ENCODE results near the gene B4GALNT1. TPM values are rescaled to one million over a fixed set of nuclear protein-coding genes. Genes with fewer than 3 reads are reported as not detected.

Gene B4GALNT1
- total and polyA plus RNA-seq, 9 of the 15 experiments (the other 6 are each of a cell fraction or from before 2014, with no cell fraction given) = 1.0 to 32.2 (median 9.8) TPM

DNA sequence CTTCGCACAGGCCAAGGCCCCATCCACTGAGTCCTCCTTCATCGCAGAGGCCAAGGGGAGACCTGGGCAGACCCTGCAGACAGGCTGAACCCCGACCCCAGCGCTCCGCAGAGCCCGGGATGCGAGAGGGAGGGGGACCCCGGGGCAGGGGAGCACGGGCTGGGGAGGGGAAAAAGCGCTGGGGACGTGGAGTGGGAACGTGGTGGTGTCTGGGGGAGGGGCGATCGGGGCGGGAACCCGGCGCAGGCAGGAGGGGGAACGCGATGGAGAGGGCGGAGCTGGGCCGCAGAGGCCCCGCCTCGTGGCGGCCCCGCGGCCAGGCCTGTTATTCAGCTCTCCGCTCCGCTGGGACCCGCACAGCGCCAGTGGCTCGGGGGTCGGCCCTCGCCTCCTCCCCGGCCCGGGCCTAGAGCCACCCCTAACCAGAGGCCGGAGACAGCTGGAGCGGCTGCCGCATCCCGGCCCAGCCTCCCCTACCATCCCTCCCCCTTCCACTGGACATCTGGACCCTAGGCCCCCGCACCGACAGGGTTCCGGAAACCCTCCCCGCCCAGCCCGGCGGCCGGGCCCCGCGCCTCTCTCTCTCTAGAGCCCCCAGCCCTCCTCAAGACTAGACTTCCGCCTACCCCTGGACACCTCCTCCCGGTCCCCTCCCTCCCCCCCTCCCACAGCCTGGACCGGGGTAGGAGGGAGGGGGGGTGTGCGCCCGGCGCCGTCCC lies 21.7 kb downstream of the B4GALNT1 start, which contains the start of gene ARHGEF25 (continued):
- TF ChIP-seq, protein P1, sequence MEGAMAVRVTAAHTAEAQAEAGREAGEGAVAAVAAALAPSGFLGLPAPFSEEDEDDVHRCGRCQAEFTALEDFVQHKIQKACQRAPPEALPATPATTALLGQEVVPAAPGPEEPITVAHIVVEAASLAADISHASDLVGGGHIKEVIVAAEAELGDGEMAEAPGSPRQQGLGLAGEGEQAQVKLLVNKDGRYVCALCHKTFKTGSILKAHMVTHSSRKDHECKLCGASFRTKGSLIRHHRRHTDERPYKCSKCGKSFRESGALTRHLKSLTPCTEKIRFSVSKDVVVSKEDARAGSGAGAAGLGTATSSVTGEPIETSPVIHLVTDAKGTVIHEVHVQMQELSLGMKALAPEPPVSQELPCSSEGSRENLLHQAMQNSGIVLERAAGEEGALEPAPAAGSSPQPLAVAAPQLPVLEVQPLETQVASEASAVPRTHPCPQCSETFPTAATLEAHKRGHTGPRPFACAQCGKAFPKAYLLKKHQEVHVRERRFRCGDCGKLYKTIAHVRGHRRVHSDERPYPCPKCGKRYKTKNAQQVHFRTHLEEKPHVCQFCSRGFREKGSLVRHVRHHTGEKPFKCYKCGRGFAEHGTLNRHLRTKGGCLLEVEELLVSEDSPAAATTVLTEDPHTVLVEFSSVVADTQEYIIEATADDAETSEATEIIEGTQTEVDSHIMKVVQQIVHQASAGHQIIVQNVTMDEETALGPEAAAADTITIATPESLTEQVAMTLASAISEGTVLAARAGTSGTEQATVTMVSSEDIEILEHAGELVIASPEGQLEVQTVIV (CRISPR knock-in tag; IDR thresholded peaks at IDR 0.05; ENCODE audit: borderline replicate concordance) = no peak
- TF ChIP-seq EHMT2 (IDR thresholded peaks at IDR 0.05) (no peak), HDAC1 (IDR thresholded peaks at IDR 0.05) (peak in 1 of 2 experiments; percentile 27; a peak in 1 of 4 replicates), LEF1 (IDR thresholded peaks at IDR 0.05) (no peak), CCNT2 (IDR thresholded peaks at IDR 0.05; ENCODE audit: borderline replicate concordance, extremely low read depth, insufficient read length, low read depth, low read length) (peak; percentile 39), SREBF2 (CRISPR knock-in tag; IDR thresholded peaks at IDR 0.05) (no peak), NR4A1 (CRISPR knock-in tag; IDR thresholded peaks at IDR 0.05) (no peak), NR4A1 (tag; IDR thresholded peaks at IDR 0.05) (no peak), NR2C1 (IDR thresholded peaks at IDR 0.05) (no peak), NR2C1 (tag; IDR thresholded peaks at IDR 0.05) (no peak), HDAC8 (tag; IDR thresholded peaks at IDR 0.05) (no peak)
- TF ChIP-seq, protein P2, sequence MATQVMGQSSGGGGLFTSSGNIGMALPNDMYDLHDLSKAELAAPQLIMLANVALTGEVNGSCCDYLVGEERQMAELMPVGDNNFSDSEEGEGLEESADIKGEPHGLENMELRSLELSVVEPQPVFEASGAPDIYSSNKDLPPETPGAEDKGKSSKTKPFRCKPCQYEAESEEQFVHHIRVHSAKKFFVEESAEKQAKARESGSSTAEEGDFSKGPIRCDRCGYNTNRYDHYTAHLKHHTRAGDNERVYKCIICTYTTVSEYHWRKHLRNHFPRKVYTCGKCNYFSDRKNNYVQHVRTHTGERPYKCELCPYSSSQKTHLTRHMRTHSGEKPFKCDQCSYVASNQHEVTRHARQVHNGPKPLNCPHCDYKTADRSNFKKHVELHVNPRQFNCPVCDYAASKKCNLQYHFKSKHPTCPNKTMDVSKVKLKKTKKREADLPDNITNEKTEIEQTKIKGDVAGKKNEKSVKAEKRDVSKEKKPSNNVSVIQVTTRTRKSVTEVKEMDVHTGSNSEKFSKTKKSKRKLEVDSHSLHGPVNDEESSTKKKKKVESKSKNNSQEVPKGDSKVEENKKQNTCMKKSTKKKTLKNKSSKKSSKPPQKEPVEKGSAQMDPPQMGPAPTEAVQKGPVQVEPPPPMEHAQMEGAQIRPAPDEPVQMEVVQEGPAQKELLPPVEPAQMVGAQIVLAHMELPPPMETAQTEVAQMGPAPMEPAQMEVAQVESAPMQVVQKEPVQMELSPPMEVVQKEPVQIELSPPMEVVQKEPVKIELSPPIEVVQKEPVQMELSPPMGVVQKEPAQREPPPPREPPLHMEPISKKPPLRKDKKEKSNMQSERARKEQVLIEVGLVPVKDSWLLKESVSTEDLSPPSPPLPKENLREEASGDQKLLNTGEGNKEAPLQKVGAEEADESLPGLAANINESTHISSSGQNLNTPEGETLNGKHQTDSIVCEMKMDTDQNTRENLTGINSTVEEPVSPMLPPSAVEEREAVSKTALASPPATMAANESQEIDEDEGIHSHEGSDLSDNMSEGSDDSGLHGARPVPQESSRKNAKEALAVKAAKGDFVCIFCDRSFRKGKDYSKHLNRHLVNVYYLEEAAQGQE (IDR thresholded peaks at IDR 0.05; ENCODE audit: borderline replicate concordance) = no peak
- TF ChIP-seq, protein P2 (CRISPR knock-in tag; IDR thresholded peaks at IDR 0.05; ENCODE audit: low read depth) = no peak
- TF ChIP-seq, protein P3, sequence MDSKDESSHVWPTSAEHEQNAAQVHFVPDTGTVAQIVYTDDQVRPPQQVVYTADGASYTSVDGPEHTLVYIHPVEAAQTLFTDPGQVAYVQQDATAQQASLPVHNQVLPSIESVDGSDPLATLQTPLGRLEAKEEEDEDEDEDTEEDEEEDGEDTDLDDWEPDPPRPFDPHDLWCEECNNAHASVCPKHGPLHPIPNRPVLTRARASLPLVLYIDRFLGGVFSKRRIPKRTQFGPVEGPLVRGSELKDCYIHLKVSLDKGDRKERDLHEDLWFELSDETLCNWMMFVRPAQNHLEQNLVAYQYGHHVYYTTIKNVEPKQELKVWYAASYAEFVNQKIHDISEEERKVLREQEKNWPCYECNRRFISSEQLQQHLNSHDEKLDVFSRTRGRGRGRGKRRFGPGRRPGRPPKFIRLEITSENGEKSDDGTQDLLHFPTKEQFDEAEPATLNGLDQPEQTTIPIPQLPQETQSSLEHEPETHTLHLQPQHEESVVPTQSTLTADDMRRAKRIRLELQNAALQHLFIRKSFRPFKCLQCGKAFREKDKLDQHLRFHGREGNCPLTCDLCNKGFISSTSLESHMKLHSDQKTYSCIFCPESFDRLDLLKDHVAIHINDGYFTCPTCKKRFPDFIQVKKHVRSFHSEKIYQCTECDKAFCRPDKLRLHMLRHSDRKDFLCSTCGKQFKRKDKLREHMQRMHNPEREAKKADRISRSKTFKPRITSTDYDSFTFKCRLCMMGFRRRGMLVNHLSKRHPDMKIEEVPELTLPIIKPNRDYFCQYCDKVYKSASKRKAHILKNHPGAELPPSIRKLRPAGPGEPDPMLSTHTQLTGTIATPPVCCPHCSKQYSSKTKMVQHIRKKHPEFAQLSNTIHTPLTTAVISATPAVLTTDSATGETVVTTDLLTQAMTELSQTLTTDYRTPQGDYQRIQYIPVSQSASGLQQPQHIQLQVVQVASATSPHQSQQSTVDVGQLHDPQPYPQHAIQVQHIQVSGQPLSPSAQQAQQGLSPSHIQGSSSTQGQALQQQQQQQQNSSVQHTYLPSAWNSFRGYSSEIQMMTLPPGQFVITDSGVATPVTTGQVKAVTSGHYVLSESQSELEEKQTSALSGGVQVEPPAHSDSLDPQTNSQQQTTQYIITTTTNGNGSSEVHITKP (IDR thresholded peaks at IDR 0.05; ENCODE audit: partially characterized antibody) = peak; percentile 33
